GM12891 (cell line): Measurements from ENCODE around the gene RAN.
"Not testable (repeated sequence)": the region's sequence is repeated elsewhere in the genome, so short reads cannot be mapped to it uniquely, and the experiment has no call there.

Source experiments
- DNase-seq: peaks from one replicate; pipeline ENCODE4 v3.0.0; 2011; ENCODE audit warnings: low spot score; ENCODE audit not compliant: insufficient read length
- FAIRE-seq: peaks from 2 replicates; lab custom pipeline; 2011; peaks lifted over from hg19 to GRCh38; lab: Jason Lieb, UNC
- PAX5 ChIP-seq: IDR thresholded peaks from 2 replicates; pipeline ENCODE4 v1.6.1; 2011; ENCODE audit warnings: low read length, moderate library complexity, mild to moderate bottlenecking; ENCODE audit not compliant: insufficient read depth, severe bottlenecking
- POLR2A ChIP-seq: IDR thresholded peaks from 2 replicates; pipeline ENCODE4 v1.6.1; 2011; ENCODE audit warnings: low read depth, low read length, control low read depth
- POLR2AphosphoS5 ChIP-seq: IDR thresholded peaks from 2 replicates; pipeline ENCODE4 v1.6.1; 2011; ENCODE audit warnings: low read depth, low read length, control low read depth
- POU2F2 ChIP-seq: IDR thresholded peaks from 2 replicates; pipeline ENCODE4 v1.6.1; 2011; ENCODE audit warnings: low read depth, mild to moderate bottlenecking, control low read depth, low read length, moderate library complexity
- SPI1 ChIP-seq: IDR thresholded peaks from 2 replicates; pipeline ENCODE4 v1.6.1; 2011; ENCODE audit warnings: low read depth, low read length, control low read depth
- TAF1 ChIP-seq: IDR thresholded peaks from 2 replicates; pipeline ENCODE4 v1.6.1; 2011; ENCODE audit warnings: low read depth, low read length, control low read depth

RAN gene

DNA sequence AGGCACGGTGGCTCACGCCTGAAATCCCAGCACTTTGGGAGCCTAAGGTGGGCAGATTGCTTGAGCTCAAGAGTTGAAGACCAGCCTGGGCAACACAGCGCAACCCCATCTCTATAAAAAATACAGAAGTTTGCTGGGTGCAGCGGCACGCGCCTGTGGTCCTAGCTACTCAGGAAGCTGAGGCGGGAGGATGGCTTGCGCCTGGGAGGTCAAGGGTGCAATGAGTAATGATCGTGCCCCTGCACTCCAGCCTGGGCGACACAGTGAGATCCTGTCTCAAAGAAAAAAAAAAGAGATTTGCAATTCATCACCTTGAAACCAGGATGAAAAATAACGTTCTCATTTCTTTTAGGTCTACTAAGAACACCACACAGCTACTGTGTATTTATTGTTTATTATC is 36.9 kb upstream of the RAN start:
- TF ChIP-seq TAF1 (no peak), SPI1 (no peak), PAX5 (no peak), POLR2AphosphoS5 (no peak), POLR2A (no peak), POU2F2 (no peak)
- FAIRE-seq (no peak), DNase-seq (no peak)

DNA sequence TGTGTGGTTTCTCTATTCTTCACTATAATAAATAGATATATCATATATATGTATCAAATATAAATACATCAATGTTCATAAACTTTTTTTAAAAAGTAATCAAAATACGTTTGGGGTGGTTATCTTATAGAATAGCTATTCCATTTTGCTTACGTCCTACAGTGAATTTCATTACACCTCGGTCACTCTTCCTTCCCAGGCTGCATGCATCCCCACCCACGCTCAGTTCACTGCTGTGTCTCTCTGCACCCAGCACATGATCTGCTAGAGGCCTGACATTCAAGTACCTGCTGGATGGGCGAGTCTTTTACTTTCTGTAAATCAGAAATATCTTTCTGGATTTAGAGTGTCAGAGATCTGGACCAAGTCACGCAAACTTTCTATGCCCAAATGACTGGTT is 36.4 kb upstream of the RAN start:
- no peak for TF ChIP-seq PAX5
- FAIRE-seq: no peak
- no peak for DNase-seq

DNA sequence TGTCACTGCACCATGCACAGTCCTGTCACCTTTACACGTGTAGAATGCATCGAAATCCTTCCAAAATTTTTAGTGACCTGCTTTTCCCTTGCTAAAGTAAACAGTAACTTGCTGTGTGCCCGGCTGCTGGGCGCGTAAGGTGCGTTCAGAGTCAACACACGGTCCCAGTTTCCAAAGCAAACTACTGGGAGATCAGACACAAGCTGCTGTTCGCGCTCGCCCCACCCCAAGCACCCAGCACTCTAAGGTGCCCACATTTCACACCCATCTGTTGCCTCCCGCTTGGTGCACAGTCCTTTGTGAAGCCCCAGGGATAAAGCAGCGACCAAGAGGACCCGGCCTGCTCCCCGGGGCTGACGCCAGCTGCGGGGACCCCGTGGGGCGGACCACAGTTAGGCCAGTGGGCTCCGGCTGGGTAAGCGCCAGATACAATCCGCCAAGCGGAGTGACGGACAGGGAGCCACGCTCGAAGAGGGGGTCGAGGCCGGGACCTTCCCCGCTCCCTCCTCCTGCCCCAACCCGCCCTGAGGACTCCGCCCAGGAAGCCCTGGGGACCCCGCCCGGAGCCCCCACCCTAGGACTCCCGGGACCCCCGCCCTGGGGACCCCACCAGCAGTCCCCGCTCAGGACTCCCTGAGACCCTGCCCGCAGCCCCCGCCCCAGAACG is 33.4 kb upstream of the RAN start:
- DNase-seq: peak; percentile 26
- no peak for FAIRE-seq
- TF ChIP-seq SPI1 (no peak), POLR2A (no peak), TAF1 (no peak), POU2F2 (no peak), PAX5 (no peak), POLR2AphosphoS5 (no peak)

DNA sequence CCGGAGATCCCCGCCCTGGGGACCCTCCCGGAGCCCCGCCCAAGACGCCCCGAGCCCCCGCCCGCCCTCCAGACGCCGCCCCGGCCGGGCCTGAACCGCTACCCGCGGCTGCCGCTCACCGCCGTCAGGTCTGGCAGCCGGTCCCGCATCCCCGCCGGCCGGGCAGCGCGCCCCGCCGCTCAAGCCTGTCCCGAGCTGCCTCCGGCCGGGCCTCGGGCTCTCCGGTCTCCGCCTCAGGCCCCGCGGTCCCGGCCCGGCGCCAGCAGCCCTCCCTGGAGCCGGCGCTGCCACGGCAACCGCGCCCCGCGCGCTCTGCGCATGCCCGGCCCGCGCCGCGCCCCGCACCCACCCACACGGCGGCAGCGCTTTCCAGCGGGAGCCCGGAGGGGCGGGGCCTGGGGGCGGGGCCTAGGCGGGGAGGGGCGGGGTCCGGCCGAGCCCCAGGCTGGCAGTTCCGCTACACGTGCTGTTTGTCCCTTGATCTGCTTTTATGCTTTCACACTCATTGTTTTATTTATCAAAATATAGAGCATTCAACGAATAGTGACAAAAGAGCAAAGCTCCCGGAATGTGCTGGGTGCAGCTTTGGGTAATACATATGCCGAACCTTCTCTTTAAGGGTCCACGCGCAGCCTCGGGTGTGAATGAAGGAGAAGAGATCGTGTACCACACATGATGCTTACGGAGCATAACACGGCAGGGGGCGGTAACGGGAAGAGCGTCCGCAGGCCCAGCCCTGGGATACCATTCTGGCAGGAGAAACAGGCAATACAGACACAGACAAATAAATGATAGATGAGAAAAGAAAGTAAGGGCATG is 32.7 kb upstream of the RAN start, which contains the start of gene STX2:
TSS of gene STX2 (minus strand) at position 300 of the 819 bp plus-strand sequence. CDS start at position 149, 151 bp downstream.
- no peak for TF ChIP-seq POLR2AphosphoS5
- no peak for TF ChIP-seq POU2F2
- TF ChIP-seq TAF1: no peak
- no peak for TF ChIP-seq POLR2A
- no peak for TF ChIP-seq PAX5
- no peak for TF ChIP-seq SPI1
- FAIRE-seq: peak; percentile 61
- peak; percentile 90 for DNase-seq

DNA sequence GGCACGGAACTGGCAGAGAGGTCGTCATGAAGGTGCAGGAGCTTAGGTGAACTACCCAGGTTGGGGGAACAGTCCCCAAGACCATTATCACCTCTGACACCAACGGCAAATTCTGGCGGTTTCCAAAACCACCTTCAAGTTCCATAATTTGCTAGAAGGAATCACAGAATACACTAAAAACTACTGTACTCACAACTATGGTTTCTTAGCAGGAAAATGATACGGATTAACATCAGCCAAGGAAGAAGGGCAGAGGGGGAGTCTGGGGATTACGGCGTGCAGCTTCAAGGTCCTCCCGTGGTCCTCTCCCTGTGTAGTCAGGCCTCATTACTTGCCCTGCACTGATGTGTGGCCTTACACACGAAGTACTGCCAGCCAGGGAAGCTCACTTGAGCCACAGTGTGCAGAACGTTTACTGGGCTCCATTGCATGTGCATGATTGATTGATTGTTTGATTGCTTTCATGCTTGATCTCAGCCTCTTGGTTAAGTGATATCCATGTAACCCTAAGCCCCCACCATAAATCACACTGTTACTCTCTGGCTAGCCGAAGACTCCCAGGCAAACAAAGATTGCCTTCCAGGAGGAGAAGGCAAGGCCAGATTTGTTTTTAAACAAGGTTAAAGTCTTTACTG is 32.0 kb upstream of the RAN start:
- DNase-seq: no peak
- TF ChIP-seq PAX5 (no peak), POU2F2 (no peak), POLR2AphosphoS5 (no peak), TAF1 (no peak), POLR2A (no peak), SPI1 (no peak)
- FAIRE-seq: no peak

DNA sequence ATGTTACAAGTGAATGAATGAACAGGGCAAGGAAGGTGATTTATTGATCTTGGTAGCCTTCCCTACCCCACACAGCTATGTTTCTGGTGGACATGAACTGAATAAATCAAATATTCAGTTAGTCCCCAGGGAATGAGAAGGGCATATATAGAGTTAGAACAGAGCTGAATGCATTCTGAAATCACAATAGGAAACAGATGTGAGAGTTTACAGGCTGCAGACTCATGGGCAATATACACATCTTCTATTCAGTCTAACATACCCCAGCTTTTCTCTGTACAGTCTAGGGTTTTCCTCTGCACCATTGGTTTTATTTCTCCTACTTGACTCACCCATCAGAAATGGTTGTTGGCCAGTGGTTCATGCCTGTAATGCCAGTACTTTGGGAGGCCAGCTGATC is 25.5 kb upstream of the RAN start:
- TF ChIP-seq POLR2A (no peak), POU2F2 (no peak), SPI1 (no peak), PAX5 (no peak), TAF1 (no peak), POLR2AphosphoS5 (no peak)
- DNase-seq (no peak), FAIRE-seq (no peak)

DNA sequence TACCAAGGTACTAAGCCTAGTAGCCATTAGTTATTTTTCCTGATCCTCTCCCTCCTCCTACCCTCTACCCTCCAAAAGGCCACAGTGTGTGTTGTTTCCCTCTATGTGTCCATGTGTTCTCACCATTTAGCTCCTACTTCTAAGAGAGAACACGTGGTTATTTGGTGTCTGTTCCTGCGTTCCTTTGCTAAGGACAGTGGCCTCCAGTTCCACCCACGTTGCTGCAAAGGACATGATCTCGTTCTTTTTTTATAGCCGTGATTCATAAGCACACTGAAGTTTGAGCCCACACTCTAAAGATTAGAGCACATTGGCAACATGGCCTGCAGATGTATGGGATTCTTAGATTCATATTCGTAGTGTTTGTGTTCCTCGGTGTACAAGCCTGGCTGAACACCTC is 24.8 kb upstream of the RAN start:
- TF ChIP-seq POLR2AphosphoS5 (no peak), TAF1 (no peak), POU2F2 (no peak), POLR2A (no peak), PAX5 (no peak), SPI1 (no peak)
- no peak for FAIRE-seq

DNA sequence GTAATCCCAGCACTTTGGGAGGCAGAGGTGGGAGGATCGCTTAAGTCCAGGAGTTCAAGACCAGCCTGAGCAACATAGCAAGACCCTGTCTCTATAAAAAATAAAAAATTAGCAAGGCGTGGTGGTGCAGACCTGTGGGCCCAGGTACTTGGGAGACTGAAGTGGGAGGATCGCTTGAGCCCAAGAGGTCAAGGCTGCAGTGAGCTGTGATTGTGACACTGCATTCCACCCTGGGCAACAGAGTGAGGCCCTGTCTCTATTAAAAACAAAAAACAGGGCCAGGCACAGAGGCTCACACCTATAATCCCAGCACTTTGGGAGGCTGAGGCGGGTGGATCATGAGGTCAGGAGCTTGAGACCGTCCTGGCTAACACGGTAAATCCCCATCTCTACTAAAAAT is 23.8 kb upstream of the RAN start:
- not testable (repeated sequence) for FAIRE-seq

More for the DNA sequence above, 24.8 kb upstream of the RAN start:
- no peak for DNase-seq

DNA sequence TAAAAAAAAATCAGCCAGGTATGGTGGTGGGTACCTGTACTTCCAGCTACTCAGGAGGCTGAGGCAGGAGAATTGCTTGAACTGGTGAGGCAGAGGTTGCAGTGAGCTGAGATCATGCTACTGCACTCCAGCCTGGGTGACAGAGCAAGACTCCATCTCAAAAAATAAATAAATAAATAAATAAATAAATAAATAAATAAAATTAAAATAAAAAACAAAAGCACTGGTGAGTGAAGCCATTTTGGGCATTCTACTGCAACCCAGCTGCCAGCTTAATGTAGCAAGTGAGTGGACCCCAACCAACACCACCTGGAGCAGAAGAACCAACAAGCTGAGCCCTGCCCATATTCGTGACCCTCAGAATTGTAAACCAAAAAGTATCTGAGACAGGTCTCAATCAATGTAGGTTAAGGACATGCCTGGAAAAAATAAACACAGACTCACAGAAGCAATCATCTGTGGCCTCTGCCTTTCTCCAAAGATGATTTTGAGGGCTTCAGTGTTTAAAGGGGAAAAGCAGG is 23.0 kb upstream of the RAN start:
- not testable (repeated sequence) for DNase-seq, FAIRE-seq

More for the DNA sequence above, 23.8 kb upstream of the RAN start:
- not testable (repeated sequence) for DNase-seq
